ENCODE data around the gene AATK.

AATK gene

GRCh38 chr17:81142301-81143199 lies 23.5 kb downstream of the AATK start:
- peak; percentile 65 for DNase-seq

- no peak for DNase-seq
These were observed 25.3 kb downstream of the AATK start for GRCh38 chr17:81140695-81141094.

GRCh38 chr17:81140018-81140417 lies 26.0 kb downstream of the AATK start:
- no peak for DNase-seq

- no peak for DNase-seq
These were observed 26.6 kb downstream of the AATK start for GRCh38 chr17:81139428-81139827.

- DNase-seq = no peak
These were observed 27.5 kb downstream of the AATK start for GRCh38 chr17:81138500-81138899.

GRCh38 chr17:81138083-81138482 lies 27.9 kb downstream of the AATK start:
- DNase-seq = no peak

GRCh38 chr17:81137248-81137647 lies 28.8 kb downstream of the AATK start:
- DNase-seq = no peak

GRCh38 chr17:81136366-81136765 lies 29.7 kb downstream of the AATK start:
- no peak for DNase-seq

- no peak for DNase-seq
These were observed 30.3 kb downstream of the AATK start for GRCh38 chr17:81135505-81136278.

- no peak for DNase-seq
These were observed 31.8 kb downstream of the AATK start for GRCh38 chr17:81134064-81134781.

- DNase-seq = no peak
These were observed 33.0 kb downstream of the AATK start for GRCh38 chr17:81132770-81133723.

- DNase-seq = no peak
These were observed 33.9 kb downstream of the AATK start for GRCh38 chr17:81132197-81132540.

GRCh38 chr17:81131486-81132196 lies 34.4 kb downstream of the AATK start:
- DNase-seq = no peak

- DNase-seq = no peak
These were observed 35.3 kb downstream of the AATK start for GRCh38 chr17:81130385-81131361.

- no peak for DNase-seq
These were observed 36.2 kb downstream of the AATK start for GRCh38 chr17:81129711-81130367.

- no peak for DNase-seq
These were observed 36.7 kb downstream of the AATK start for GRCh38 chr17:81129289-81129688.

- DNase-seq = no peak
These were observed 37.2 kb downstream of the AATK start for GRCh38 chr17:81128774-81129173.

- DNase-seq = no peak
These were observed 37.7 kb downstream of the AATK start for GRCh38 chr17:81128338-81128737.

GRCh38 chr17:81127526-81128177 lies 38.4 kb downstream of the AATK start:
- DNase-seq = no peak

Measured in activated naive CD4-positive, alpha-beta T cell treated with Interleukin-2 at 50 U/mL for 16 hours (primary cell).